Measurements from ENCODE around the gene TAF8. TPM values are rescaled to one million over a fixed set of nuclear protein-coding genes. Genes with fewer than 3 reads are reported as not detected.

The TAF8 gene
- total RNA-seq, 1 experiment from 2014 or later: 35.5 TPM

DNA sequence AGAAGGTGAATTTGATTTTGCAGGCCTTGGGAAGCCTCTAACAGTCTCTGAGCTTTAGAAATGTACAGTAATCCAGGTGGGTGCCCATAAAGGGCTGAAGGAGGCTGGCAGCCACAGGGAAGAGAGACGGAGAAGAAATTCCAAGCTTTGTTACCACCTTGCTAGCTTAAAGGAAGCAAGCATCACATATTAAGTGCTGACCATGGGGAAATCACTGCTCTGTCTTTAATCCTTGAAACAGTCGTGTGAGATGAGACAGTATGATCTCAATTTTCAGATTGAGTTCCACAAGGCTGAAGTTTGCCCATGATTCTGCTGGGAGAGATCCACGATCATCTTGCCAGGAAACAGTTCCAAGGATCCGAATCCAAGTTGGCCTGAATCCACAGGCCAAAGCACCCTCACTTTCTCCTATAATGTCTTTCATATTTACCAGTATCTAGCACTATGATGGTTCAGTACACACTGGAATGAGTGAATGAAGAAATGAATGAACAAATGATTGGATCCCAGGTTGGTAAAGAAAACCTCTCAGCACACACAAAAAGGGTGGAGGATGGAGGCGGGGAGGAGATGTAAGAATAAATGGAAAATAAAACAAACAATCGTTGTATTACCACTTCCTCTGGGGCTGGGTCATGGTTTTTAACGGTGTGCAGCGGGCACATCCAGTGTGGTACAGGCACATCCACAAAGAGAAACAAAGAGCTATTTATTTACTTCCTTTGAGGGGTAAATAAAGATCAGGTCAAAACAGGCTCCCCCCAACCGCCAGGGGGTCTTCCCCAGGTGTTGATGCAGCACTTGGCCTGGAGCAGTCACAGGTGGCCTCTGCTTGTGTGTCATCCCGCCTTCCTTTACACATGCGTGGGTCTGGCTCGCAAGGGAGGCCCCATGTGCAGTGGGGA is 28.2 kb upstream of the TAF8 start:
- no TSS peak for BruUV-seq (replicated peaks)

GRCh38 chr6:42022755-42023384 is 27.5 kb upstream of the TAF8 start:
- H3K4me1 ChIP-seq (ENCODE audit: control insufficient read depth, insufficient read depth, low read length): no peaks in the 10 kb centered on the region
- no peak for TF ChIP-seq SIN3A (IDR thresholded peaks at IDR 0.05; ENCODE audit: borderline replicate concordance, insufficient read depth, low read depth, low read length)
- TF ChIP-seq, protein P1, sequence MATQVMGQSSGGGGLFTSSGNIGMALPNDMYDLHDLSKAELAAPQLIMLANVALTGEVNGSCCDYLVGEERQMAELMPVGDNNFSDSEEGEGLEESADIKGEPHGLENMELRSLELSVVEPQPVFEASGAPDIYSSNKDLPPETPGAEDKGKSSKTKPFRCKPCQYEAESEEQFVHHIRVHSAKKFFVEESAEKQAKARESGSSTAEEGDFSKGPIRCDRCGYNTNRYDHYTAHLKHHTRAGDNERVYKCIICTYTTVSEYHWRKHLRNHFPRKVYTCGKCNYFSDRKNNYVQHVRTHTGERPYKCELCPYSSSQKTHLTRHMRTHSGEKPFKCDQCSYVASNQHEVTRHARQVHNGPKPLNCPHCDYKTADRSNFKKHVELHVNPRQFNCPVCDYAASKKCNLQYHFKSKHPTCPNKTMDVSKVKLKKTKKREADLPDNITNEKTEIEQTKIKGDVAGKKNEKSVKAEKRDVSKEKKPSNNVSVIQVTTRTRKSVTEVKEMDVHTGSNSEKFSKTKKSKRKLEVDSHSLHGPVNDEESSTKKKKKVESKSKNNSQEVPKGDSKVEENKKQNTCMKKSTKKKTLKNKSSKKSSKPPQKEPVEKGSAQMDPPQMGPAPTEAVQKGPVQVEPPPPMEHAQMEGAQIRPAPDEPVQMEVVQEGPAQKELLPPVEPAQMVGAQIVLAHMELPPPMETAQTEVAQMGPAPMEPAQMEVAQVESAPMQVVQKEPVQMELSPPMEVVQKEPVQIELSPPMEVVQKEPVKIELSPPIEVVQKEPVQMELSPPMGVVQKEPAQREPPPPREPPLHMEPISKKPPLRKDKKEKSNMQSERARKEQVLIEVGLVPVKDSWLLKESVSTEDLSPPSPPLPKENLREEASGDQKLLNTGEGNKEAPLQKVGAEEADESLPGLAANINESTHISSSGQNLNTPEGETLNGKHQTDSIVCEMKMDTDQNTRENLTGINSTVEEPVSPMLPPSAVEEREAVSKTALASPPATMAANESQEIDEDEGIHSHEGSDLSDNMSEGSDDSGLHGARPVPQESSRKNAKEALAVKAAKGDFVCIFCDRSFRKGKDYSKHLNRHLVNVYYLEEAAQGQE (IDR thresholded peaks at IDR 0.05; ENCODE audit: insufficient read depth in 1 of 2, low read depth in 2 of 2, low read length in 1 of 2): no peak
- TF ChIP-seq, protein P2, sequence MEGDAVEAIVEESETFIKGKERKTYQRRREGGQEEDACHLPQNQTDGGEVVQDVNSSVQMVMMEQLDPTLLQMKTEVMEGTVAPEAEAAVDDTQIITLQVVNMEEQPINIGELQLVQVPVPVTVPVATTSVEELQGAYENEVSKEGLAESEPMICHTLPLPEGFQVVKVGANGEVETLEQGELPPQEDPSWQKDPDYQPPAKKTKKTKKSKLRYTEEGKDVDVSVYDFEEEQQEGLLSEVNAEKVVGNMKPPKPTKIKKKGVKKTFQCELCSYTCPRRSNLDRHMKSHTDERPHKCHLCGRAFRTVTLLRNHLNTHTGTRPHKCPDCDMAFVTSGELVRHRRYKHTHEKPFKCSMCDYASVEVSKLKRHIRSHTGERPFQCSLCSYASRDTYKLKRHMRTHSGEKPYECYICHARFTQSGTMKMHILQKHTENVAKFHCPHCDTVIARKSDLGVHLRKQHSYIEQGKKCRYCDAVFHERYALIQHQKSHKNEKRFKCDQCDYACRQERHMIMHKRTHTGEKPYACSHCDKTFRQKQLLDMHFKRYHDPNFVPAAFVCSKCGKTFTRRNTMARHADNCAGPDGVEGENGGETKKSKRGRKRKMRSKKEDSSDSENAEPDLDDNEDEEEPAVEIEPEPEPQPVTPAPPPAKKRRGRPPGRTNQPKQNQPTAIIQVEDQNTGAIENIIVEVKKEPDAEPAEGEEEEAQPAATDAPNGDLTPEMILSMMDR (IDR thresholded peaks at IDR 0.05): no peak
- TF ChIP-seq POLR2AphosphoS5 (IDR thresholded peaks at IDR 0.05; ENCODE audit: low read depth, low read length): no peak
- TF ChIP-seq TCF7L2 (IDR thresholded peaks at IDR 0.05; ENCODE audit: low read depth, low read length): no peak
- ATAC-seq (no peak), DNase-seq (ENCODE audit: low read depth, low spot score) (no peak)
- H3K27ac ChIP-seq (ENCODE audit: low read length): no peak overlapping the region
- in situ Hi-C loops (cut with HindIII; ENCODE audit: low pct_unique_long_range_greater_than_20kb, low sequenced_read_pairs): no loop called here
- BruUV-seq (replicated peaks): no TSS peak
- H3K4me3 ChIP-seq (ENCODE audit: low read depth in 2 of 2, low read length in 2 of 2): no peak overlapping the region
- intact Hi-C loops (cut with micrococcal nuclease; ENCODE audit: unreplicated experiment): no loop called here
- CTCF ChIA-PET: no interaction called here
- POLR2A ChIA-PET: no interaction called here
- H3K36me3 ChIP-seq (ENCODE audit: control insufficient read depth, insufficient read depth, low read length): no peaks in the 10 kb centered on the region
- no peaks in the 10 kb centered on the region for H3K9me3 ChIP-seq (ENCODE audit: control insufficient read depth, insufficient read depth, low read depth, low read length)
- H3K27me3 ChIP-seq (ENCODE audit: control insufficient read depth, insufficient read depth, low read length): no peaks in the 10 kb centered on the region

More for the DNA sequence above, 28.2 kb upstream of the TAF8 start:
- Histone ChIP-seq H3K27me3 (ENCODE audit: control insufficient read depth, insufficient read depth, low read length) (no peaks in the 10 kb centered on the region), H3K36me3 (ENCODE audit: control insufficient read depth, insufficient read depth, low read length) (no peaks in the 10 kb centered on the region), H3K9me3 (ENCODE audit: control insufficient read depth, insufficient read depth, low read depth, low read length) (no peaks in the 10 kb centered on the region), H3K27ac (ENCODE audit: low read length) (no peak overlapping the region), H3K4me1 (ENCODE audit: control insufficient read depth, insufficient read depth, low read length) (0 out of 2 replicates have a peak, but pooled peaks cover 2% of the 10 kb centered on the region), H3K4me3 (ENCODE audit: low read depth in 2 of 2, low read length in 2 of 2) (no peak overlapping the region)
- ATAC-seq (no peak), DNase-seq (ENCODE audit: low read depth, low spot score) (no peak)
- TF ChIP-seq, protein P2 (IDR thresholded peaks at IDR 0.05): no peak
- no peak for TF ChIP-seq SIN3A (IDR thresholded peaks at IDR 0.05; ENCODE audit: borderline replicate concordance, insufficient read depth, low read depth, low read length)
- TF ChIP-seq, protein P1 (IDR thresholded peaks at IDR 0.05; ENCODE audit: insufficient read depth in 1 of 2, low read depth in 2 of 2, low read length in 1 of 2): no peak
- no peak for TF ChIP-seq TCF7L2 (IDR thresholded peaks at IDR 0.05; ENCODE audit: low read depth, low read length)
- TF ChIP-seq POLR2AphosphoS5 (IDR thresholded peaks at IDR 0.05; ENCODE audit: low read depth, low read length): no peak
- POLR2A ChIA-PET: no interaction called here
- CTCF ChIA-PET: no interaction called here
- intact Hi-C loops (cut with micrococcal nuclease; ENCODE audit: unreplicated experiment) (no loop called here), in situ Hi-C loops (cut with HindIII; ENCODE audit: low pct_unique_long_range_greater_than_20kb, low sequenced_read_pairs) (no loop called here)

Measured in Panc1 (cell line).